ENCODE data around the gene YPEL4. TPM values are rescaled to one million over a fixed set of nuclear protein-coding genes. Genes with fewer than 3 reads are reported as not detected.

The YPEL4 gene
- total RNA-seq, 2 donors from 2014 or later, result 1.1 to 1.3 TPM

DNA sequence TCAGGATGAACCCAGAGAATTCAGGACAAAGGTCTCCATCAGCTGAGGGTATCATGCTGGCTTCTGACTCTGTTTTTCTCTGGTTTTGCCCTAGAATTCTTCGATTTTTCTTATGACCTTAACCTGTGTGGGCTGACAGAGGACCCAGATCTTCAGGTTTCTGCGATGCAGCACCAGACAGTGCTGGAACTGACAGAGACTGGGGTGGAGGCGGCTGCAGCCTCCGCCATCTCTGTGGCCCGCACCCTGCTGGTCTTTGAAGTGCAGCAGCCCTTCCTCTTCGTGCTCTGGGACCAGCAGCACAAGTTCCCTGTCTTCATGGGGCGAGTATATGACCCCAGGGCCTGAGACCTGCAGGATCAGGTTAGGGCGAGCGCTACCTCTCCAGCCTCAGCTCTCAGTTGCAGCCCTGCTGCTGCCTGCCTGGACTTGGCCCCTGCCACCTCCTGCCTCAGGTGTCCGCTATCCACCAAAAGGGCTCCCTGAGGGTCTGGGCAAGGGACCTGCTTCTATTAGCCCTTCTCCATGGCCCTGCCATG lies 35.4 kb downstream of the YPEL4 start:
- no peak overlapping the region for H3K27ac Mint-ChIP-seq
- no peak overlapping the region for H3K4me3 Mint-ChIP-seq
- peaks cover 2% of the 10 kb centered on the region in 2 donors for H3K9me3 Mint-ChIP-seq
- H3K27me3 Mint-ChIP-seq (ENCODE audit: low read depth), result peaks cover 9% of the 10 kb centered on the region
- H3K4me1 Mint-ChIP-seq (ENCODE audit: low read depth), result no peaks in the 10 kb centered on the region
- DNase-seq (no peak), ATAC-seq (replicated peaks in 1 of 2) (no peak)
- peaks cover 2% of the 10 kb centered on the region in 2 donors for H3K36me3 Mint-ChIP-seq (ENCODE audit: insufficient read depth in 2 of 2)

GRCh38 chr11:57610170-57610569 lies 39.5 kb downstream of the YPEL4 start:
- Mint-ChIP-seq H3K4me1 (ENCODE audit: low read depth) (no peaks in the 10 kb centered on the region), H3K9me3 (no peaks in the 10 kb centered on the region), H3K4me3 (no peak overlapping the region), H3K27ac (no peak overlapping the region), H3K27me3 (ENCODE audit: low read depth) (no peaks in the 10 kb centered on the region), H3K36me3 (ENCODE audit: insufficient read depth in 2 of 2) (no peaks in the 10 kb centered on the region)
- ATAC-seq (replicated peaks in 1 of 2) (no peak), DNase-seq (no peak)

GRCh38 chr11:57605028-57605420 lies 44.7 kb downstream of the YPEL4 start:
- Mint-ChIP-seq H3K27ac (no peak overlapping the region), H3K9me3 (no peaks in the 10 kb centered on the region), H3K27me3 (ENCODE audit: low read depth) (peaks cover 4% of the 10 kb centered on the region), H3K4me3 (no peak overlapping the region), H3K36me3 (ENCODE audit: insufficient read depth in 2 of 2) (no peaks in the 10 kb centered on the region), H3K4me1 (ENCODE audit: low read depth) (no peaks in the 10 kb centered on the region)
- DNase-seq (no peak), ATAC-seq (replicated peaks in 1 of 2) (no peak)

DNA sequence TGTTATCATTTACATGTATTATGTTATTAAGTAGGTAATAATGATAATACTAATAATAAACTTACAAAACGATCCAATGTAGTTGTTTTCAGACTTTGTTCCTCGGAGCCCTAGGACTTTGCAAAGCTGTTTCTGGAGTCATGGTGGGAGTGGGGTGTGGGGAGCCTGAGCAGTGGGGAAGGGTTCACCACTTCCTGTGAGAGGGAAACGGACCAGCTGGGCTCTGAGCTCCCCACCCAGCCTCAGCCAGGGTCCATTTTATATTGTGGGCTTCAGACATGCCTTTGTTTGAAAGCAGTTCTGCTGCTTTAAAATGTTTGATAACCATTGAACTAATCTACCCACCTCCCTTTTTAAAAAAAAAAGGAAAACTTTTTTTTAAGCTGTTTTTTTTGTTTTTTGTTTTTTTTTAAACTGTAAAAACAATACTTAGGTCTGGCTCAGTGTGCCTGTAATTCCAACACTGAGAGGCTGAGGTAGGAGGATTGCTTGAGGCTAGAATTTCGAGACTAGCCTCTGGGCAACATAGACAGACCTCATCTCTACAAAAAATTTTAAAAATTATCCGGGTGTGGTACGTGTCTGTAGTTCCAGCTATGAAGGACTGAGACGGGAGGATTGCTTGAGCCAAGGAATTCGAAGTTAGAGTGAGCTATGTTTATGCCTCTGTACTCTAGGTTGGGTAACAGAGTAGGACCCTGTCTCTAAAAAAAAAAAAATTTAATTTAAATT lies 45.2 kb downstream of the YPEL4 start:
- Mint-ChIP-seq H3K9me3 (no peaks in the 10 kb centered on the region), H3K27ac (no peak overlapping the region), H3K27me3 (ENCODE audit: low read depth) (peaks cover 10% of the 10 kb centered on the region), H3K4me1 (ENCODE audit: low read depth) (no peaks in the 10 kb centered on the region), H3K36me3 (ENCODE audit: insufficient read depth in 2 of 2) (no peaks in the 10 kb centered on the region), H3K4me3 (no peak overlapping the region)
- ATAC-seq (replicated peaks in 1 of 2) (no peak), DNase-seq (no peak)

GRCh38 chr11:57601297-57601696 lies 48.4 kb downstream of the YPEL4 start:
- Mint-ChIP-seq H3K4me1 (ENCODE audit: low read depth) (peaks cover 4% of the 10 kb centered on the region), H3K27me3 (ENCODE audit: low read depth) (peaks cover 24% of the 10 kb centered on the region), H3K27ac (no peak overlapping the region), H3K36me3 (ENCODE audit: insufficient read depth in 2 of 2) (no peaks in the 10 kb centered on the region), H3K9me3 (no peaks in the 10 kb centered on the region), H3K4me3 (no peak overlapping the region)
- no peak for ATAC-seq (replicated peaks in 1 of 2)
- DNase-seq, result no peak

GRCh38 chr11:57599381-57599780 lies 50.3 kb downstream of the YPEL4 start:
- no peaks in the 10 kb centered on the region for H3K36me3 Mint-ChIP-seq (ENCODE audit: insufficient read depth in 2 of 2)
- DNase-seq (no peak), ATAC-seq (replicated peaks in 1 of 2) (no peak)
- H3K27me3 Mint-ChIP-seq (ENCODE audit: low read depth), result peaks cover 33% of the 10 kb centered on the region
- no peaks in the 10 kb centered on the region for H3K9me3 Mint-ChIP-seq
- H3K27ac Mint-ChIP-seq, result no peak overlapping the region
- H3K4me1 Mint-ChIP-seq (ENCODE audit: low read depth), result peaks cover 4% of the 10 kb centered on the region
- no peak overlapping the region for H3K4me3 Mint-ChIP-seq

GRCh38 chr11:57598831-57599155 lies 50.9 kb downstream of the YPEL4 start:
- Mint-ChIP-seq H3K36me3 (ENCODE audit: insufficient read depth in 2 of 2) (no peaks in the 10 kb centered on the region), H3K9me3 (no peaks in the 10 kb centered on the region), H3K27me3 (ENCODE audit: low read depth) (peaks cover 37% of the 10 kb centered on the region), H3K4me3 (no peak overlapping the region), H3K4me1 (ENCODE audit: low read depth) (peaks cover 4% of the 10 kb centered on the region), H3K27ac (no peak overlapping the region)
- DNase-seq (no peak), ATAC-seq (replicated peaks in 1 of 2) (no peak)

GRCh38 chr11:57597916-57598830 lies 51.5 kb downstream of the YPEL4 start:
- Mint-ChIP-seq H3K4me1 (ENCODE audit: low read depth) (peaks cover 4% of the 10 kb centered on the region), H3K27me3 (ENCODE audit: low read depth) (peaks cover 37% of the 10 kb centered on the region), H3K4me3 (no peak overlapping the region)

DNA sequence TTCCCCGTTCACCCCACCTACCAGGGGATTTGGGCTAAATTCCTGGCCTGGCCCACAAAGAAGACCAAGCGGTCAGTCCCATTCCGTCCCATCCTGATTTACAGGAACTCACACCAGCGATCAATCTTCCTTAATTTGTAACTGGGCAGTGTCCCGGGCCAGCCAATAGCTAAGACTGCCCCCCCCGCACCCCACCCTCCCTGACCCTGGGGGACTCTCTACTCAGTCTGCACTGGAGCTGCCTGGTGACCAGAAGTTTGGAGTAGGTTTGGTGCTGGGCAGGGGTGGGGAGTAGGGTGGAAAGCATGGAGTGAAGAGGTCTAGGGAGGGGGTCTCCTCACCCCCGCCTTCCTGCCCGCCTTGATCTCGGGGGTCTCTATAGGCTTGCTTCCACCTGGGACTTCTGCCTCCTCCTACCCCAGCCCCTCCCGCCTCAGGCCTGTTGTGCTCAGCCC lies 52.2 kb downstream of the YPEL4 start, which contains the start of gene SERPING1:
SERPING1 (plus strand) TSS at position 225 of the 455 bp plus-strand sequence. CDS start 586 bp downstream, outside the sequence.
- no peak within 1 kb of the TSS for H3K4me3 Mint-ChIP-seq
- DNase-seq (no peak), ATAC-seq (replicated peaks in 1 of 2) (no peak)
- peaks cover 37% of the 10 kb centered on the region for H3K27me3 Mint-ChIP-seq (ENCODE audit: low read depth)
- no peaks in the 10 kb centered on the region for H3K9me3 Mint-ChIP-seq
- no peak within 1 kb of the TSS for H3K27ac Mint-ChIP-seq
- no peaks in the 10 kb centered on the region for H3K36me3 Mint-ChIP-seq (ENCODE audit: insufficient read depth in 2 of 2)
- H3K4me1 Mint-ChIP-seq (ENCODE audit: low read depth), result peaks cover 4% of the 10 kb centered on the region

More at GRCh38 chr11:57597916-57598830, 51.5 kb downstream of the YPEL4 start:
- ATAC-seq (replicated peaks in 1 of 2) (no peak), DNase-seq (no peak)
- Mint-ChIP-seq H3K36me3 (ENCODE audit: insufficient read depth in 2 of 2) (no peaks in the 10 kb centered on the region), H3K9me3 (no peaks in the 10 kb centered on the region), H3K27ac (no peak overlapping the region)

DNA sequence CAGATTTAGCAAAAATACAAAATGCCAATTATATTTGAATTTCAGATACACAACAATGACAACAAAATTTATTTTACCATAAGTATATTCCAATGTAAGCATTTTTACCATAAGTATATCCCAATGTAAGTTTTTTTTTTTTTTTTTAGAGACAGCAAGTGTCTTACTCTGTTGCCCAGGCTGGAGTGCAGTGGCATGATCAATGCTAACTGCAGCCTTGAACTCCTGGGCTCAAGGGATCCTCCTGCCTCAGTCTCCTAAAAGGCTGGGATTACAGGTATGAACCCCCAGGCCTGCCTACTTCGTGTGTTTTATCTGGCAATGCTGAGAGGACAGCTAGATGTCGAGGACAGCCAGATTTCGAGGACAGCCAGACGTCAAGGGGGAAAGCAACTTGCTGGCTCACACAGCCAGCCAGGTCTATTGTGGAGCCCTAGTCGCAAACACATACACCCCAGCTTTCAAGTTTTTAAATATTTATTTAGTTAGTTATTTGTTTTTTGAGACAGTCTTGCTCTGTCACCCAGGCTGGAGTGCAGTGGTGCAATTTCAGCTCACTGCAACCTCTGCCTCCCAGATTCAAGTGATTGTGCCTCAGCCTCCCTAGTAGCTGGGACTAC lies 53.3 kb downstream of the YPEL4 start:
- no peak for ATAC-seq (replicated peaks in 1 of 2)
- Mint-ChIP-seq H3K27me3 (ENCODE audit: low read depth) (peaks cover 37% of the 10 kb centered on the region), H3K36me3 (ENCODE audit: insufficient read depth in 2 of 2) (no peaks in the 10 kb centered on the region), H3K4me1 (ENCODE audit: low read depth) (peaks cover 4% of the 10 kb centered on the region), H3K27ac (no peak overlapping the region), H3K4me3 (no peak overlapping the region), H3K9me3 (no peaks in the 10 kb centered on the region)
- no peak for DNase-seq
